PC-9 (cell line): ENCODE measurements around the gene CRIP1. TPM values are rescaled to one million over a fixed set of nuclear protein-coding genes. Genes with fewer than 3 reads are reported as not detected.

Source experiments
- BruUV-seq: library from RNA; stranded (reverse); fragments of 400-500 nt; replicated peaks from 2 replicates; lab custom pipeline; 2021; lab: Mats Ljungman, UMichigan
- CTCF ChIA-PET: fragments of 300-600 bp; sonication (Branson Sonifier 250); formaldehyde crosslinking; loops from one replicate; lab custom pipeline; 2022; ENCODE audit warnings: antibody characterized with exemption; lab: Charles Lee
- POLR2A ChIA-PET: fragments of 300-600 bp; sonication (Branson Sonifier 250); formaldehyde crosslinking; loops from one replicate; lab custom pipeline; 2022; ENCODE audit warnings: antibody characterized with exemption; ENCODE audit not compliant: unreplicated experiment; lab: Charles Lee
- DNase-seq, 2 experiments: peaks; one replicate each; pipeline versions ENCODE4 v3.0.0 to v3.0.0-alpha.2; 2015 to 2022; ENCODE audit warnings: mixed read lengths in 1 of 2
- H2AFZ ChIP-seq: fragments of 200-600 bp; sonication (generic); 2 replicates; pipeline ENCODE4 v1.8.1; 2017; ENCODE audit warnings: antibody characterized with exemption
- H3F3A ChIP-seq: fragments of 200-600 bp; sonication (generic); 2 replicates; pipeline ENCODE4 v1.8.1; 2017; ENCODE audit warnings: antibody characterized with exemption, mild to moderate bottlenecking, low read depth; ENCODE audit not compliant: insufficient read depth
- H3K27ac ChIP-seq: fragments of 200-600 bp; sonication (generic); 2 replicates; pipeline ENCODE4 v1.6.1; 2016; ENCODE audit warnings: mixed run types
- H3K27me3 ChIP-seq: fragments of 200-600 bp; sonication (generic); 2 replicates; pipeline ENCODE4 v1.6.1; 2016; ENCODE audit warnings: low read depth, mixed run types; ENCODE audit not compliant: insufficient read depth
- H3K36me3 ChIP-seq: fragments of 200-600 bp; sonication (generic); 2 replicates; pipeline ENCODE4 v1.6.1; 2016; ENCODE audit warnings: low read depth, mixed run types
- H3K4me1 ChIP-seq: fragments of 200-600 bp; sonication (generic); replicated peaks from 2 replicates; pipeline ENCODE4 v1.6.1; 2016; ENCODE audit warnings: mixed run types; ENCODE audit not compliant: insufficient read depth
- H3K4me2 ChIP-seq: fragments of 200-600 bp; sonication (generic); 2 replicates; pipeline ENCODE4 v1.6.1; 2017; ENCODE audit warnings: mixed run types
- H3K4me3 ChIP-seq: fragments of 200-600 bp; sonication (generic); 2 replicates; pipeline ENCODE4 v1.6.1; 2016; ENCODE audit warnings: mixed run types
- H3K79me2 ChIP-seq: fragments of 200-600 bp; sonication (generic); 2 replicates; pipeline ENCODE4 v1.6.1; 2017; ENCODE audit warnings: low read depth, mixed run types
- H3K9me2 ChIP-seq: fragments of 200-600 bp; sonication (generic); 2 replicates; pipeline ENCODE4 v1.8.1; 2017; ENCODE audit warnings: mild to moderate bottlenecking; ENCODE audit not compliant: insufficient read depth
- H3K9me3 ChIP-seq: fragments of 200-600 bp; sonication (generic); 2 replicates; pipeline ENCODE4 v1.8.1; 2016; ENCODE audit warnings: low read depth; ENCODE audit not compliant: insufficient read depth
- H4K20me1 ChIP-seq: fragments of 200-600 bp; sonication (generic); 2 replicates; pipeline ENCODE4 v1.8.1; 2017; ENCODE audit not compliant: insufficient read depth
- EZH2 ChIP-seq: fragments of 200-600 bp; sonication (generic); IDR thresholded peaks from 2 replicates; pipeline ENCODE4 v1.8.0; 2017; ENCODE audit warnings: antibody characterized with exemption, low read depth
- intact Hi-C: fragments of 100-400 bp; cut with micrococcal nuclease; formaldehyde crosslinking; loops from one replicate; pipeline ENCODE4 v1.10.0; 2022; ENCODE audit not compliant: unreplicated experiment
- total RNA-seq: library from RNA; stranded (reverse); gene quantifications from 2 replicates; pipeline ENCODE4 v1.2.3, GENCODE V29; 2021
- TF ChIP-seq, protein P1 (sequence below): fragments of 200-600 bp; sonication (generic); conservative IDR thresholded peaks from 2 replicates; pipeline ENCODE4 v1.6.1; 2017; ENCODE audit warnings: mixed run types, antibody characterized with exemption, mild to moderate bottlenecking, moderate library complexity

CRIP1 gene
- total RNA-seq, 1 experiment from 2014 or later: 296 TPM

GRCh38 chr14:105477660-105478397 is 8.9 kb upstream of the CRIP1 start:
- DNase-seq: no peak
- TF ChIP-seq, protein P1, sequence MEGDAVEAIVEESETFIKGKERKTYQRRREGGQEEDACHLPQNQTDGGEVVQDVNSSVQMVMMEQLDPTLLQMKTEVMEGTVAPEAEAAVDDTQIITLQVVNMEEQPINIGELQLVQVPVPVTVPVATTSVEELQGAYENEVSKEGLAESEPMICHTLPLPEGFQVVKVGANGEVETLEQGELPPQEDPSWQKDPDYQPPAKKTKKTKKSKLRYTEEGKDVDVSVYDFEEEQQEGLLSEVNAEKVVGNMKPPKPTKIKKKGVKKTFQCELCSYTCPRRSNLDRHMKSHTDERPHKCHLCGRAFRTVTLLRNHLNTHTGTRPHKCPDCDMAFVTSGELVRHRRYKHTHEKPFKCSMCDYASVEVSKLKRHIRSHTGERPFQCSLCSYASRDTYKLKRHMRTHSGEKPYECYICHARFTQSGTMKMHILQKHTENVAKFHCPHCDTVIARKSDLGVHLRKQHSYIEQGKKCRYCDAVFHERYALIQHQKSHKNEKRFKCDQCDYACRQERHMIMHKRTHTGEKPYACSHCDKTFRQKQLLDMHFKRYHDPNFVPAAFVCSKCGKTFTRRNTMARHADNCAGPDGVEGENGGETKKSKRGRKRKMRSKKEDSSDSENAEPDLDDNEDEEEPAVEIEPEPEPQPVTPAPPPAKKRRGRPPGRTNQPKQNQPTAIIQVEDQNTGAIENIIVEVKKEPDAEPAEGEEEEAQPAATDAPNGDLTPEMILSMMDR: no peak
- H3K4me1 ChIP-seq: peaks cover 35% of the 10 kb centered on the region
- intact Hi-C loops: no loop called here
- H2AFZ ChIP-seq: no peak overlapping the region
- H3K4me2 ChIP-seq: no peak overlapping the region
- H3K9me3 ChIP-seq: no peaks in the 10 kb centered on the region
- H3F3A ChIP-seq: peaks cover 24% of the 10 kb centered on the region
- no peaks in the 10 kb centered on the region for H3K79me2 ChIP-seq
- no TSS peak for BruUV-seq
- H3K27ac ChIP-seq: no peak overlapping the region
- CTCF ChIA-PET: no interaction called here
- H3K27me3 ChIP-seq: no peaks in the 10 kb centered on the region
- no peaks in the 10 kb centered on the region for H3K36me3 ChIP-seq
- no peak overlapping the region for H3K4me3 ChIP-seq
- no peaks in the 10 kb centered on the region for H4K20me1 ChIP-seq
- H3K9me2 ChIP-seq: no peaks in the 10 kb centered on the region
- POLR2A ChIA-PET: interaction anchor here (0.6 kb wide), 1 partner anchor 12 kb away, joined by 13 read pairs; no protein-coding TSS in a partner anchor

DNA sequence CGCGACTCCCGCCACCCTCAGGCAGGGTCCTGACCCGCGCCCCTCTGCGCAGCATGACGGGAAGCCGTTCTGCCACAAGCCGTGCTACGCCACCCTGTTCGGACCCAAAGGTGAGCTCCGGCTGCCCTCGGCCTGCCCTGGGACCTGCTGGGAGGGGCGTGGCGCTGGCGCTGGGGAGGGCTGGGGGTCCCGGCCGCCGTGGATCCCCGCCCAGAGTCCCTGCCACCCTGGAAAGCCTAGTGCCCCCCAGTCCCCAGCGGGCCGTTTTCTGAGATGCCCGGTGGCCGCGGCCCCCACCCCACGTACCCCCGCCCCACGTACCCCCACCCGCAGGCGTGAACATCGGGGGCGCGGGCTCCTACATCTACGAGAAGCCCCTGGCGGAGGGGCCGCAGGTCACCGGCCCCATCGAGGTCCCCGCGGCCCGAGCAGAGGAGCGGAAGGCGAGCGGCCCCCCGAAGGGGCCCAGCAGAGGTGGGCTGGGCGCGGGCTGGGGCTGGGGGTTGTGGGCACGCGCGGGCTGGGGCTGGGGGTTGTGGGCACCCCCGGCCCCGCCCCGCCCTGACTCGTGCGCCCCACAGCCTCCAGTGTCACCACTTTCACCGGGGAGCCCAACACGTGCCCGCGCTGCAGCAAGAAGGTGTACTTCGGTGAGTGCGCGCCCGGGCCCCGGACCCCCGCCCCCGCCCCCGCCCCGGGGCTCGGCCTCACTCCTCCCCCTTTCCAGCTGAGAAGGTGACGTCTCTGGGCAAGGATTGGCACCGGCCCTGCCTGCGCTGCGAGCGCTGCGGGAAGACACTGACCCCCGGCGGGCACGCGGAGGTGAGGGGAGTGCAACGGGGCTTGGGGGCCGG is 8.1 kb upstream of the CRIP1 start:
- H3K9me2 ChIP-seq: no peaks in the 10 kb centered on the region
- no peaks in the 10 kb centered on the region for H3K79me2 ChIP-seq
- no peak for DNase-seq
- intact Hi-C loops: no loop called here
- H3K9me3 ChIP-seq: no peaks in the 10 kb centered on the region
- H4K20me1 ChIP-seq: no peaks in the 10 kb centered on the region
- ChIA-PET CTCF (no interaction called here), POLR2A (interaction anchor here (0.6 kb wide), 1 partner anchor 11 kb away, joined by 13 read pairs; no protein-coding TSS in a partner anchor)
- no peaks in the 10 kb centered on the region for H3K27me3 ChIP-seq
- H3K36me3 ChIP-seq: no peaks in the 10 kb centered on the region
- H3F3A ChIP-seq: peaks cover 18% of the 10 kb centered on the region
- no peak overlapping the region for H2AFZ ChIP-seq
- TF ChIP-seq, protein P1: no peak
- TF ChIP-seq EZH2: no peak
- no TSS peak for BruUV-seq
- peaks cover 35% of the 10 kb centered on the region for H3K4me1 ChIP-seq
- H3K27ac ChIP-seq: no peak overlapping the region
- no peak overlapping the region for H3K4me2 ChIP-seq
- no peak overlapping the region for H3K4me3 ChIP-seq

- intact Hi-C loops: loop anchor here (2.0 to 5.0 kb wide), 3 partner anchors 13 to 507 kb away; partner anchors contain the start of gene BRF1
- ChIA-PET CTCF (no interaction called here), POLR2A (no interaction called here)
- Histone ChIP-seq H3K9me2 (no peaks in the 10 kb centered on the region), H2AFZ (no peak overlapping the region), H3K4me1 (peaks cover 32% of the 10 kb centered on the region), H3K27me3 (no peaks in the 10 kb centered on the region), H4K20me1 (no peaks in the 10 kb centered on the region), H3K4me2 (no peak overlapping the region), H3F3A (peaks cover 15% of the 10 kb centered on the region), H3K4me3 (no peak overlapping the region), H3K79me2 (no peaks in the 10 kb centered on the region), H3K36me3 (no peaks in the 10 kb centered on the region), H3K27ac (no peak overlapping the region), H3K9me3 (no peaks in the 10 kb centered on the region)
- no TSS peak for BruUV-seq
- TF ChIP-seq EZH2: no peak
- TF ChIP-seq, protein P1: no peak
- no peak for DNase-seq
These were observed 7.1 kb upstream of the CRIP1 start for GRCh38 chr14:105479431-105480158.
